SK-N-SH (cell line): Measurements from ENCODE around the gene AGT. TPM values are rescaled to one million over a fixed set of nuclear protein-coding genes. Genes with fewer than 3 reads are reported as not detected.

Source experiments
- CTCF ChIA-PET: fragments of 300-600, 350-600 bp; formaldehyde crosslinking; extraction: SDS; loops from one replicate; lab custom pipeline; 2021; lab: Yijun Ruan, JAX
- POLR2A ChIA-PET: fragments of 350-600 bp; sonication (Branson Sonifier 250); formaldehyde crosslinking; extraction: SDS; loops from one replicate; lab custom pipeline; 2020; ENCODE audit warnings: antibody characterized with exemption, inconsistent platforms; lab: Yijun Ruan, JAX
- DNase-seq: peaks from one replicate; pipeline ENCODE4 v3.0.0; 2012
- H2AFZ ChIP-seq: fragments of 200-600 bp; sonication (generic); 2 replicates; pipeline ENCODE4 v1.8.1; 2016; ENCODE audit warnings: antibody characterized with exemption, mild to moderate bottlenecking, low read depth
- H3F3A ChIP-seq: fragments of 200-600 bp; sonication (generic); replicated peaks from 2 replicates; pipeline ENCODE3; 2016; ENCODE audit warnings: antibody characterized with exemption, mild to moderate bottlenecking; ENCODE audit not compliant: insufficient read depth
- H3K27ac ChIP-seq, 2 experiments: fragments of 200-500 bp in 1 of 2; fragments of 200-600 bp in 1 of 2; sonication (Bioruptor generic) in 1 of 2; sonication (generic), shearing (Covaris generic) in 1 of 2; 2 replicates each; pipeline versions ENCODE4 v1.5.1 to v1.6.1; 2014 to 2016; ENCODE audit warnings: low read depth in 2 of 2, inconsistent platforms in 1 of 2, low read length in 1 of 2, mild to moderate bottlenecking in 1 of 2, mixed read lengths in 1 of 2
- H3K27me3 ChIP-seq: fragments of 200-600 bp; sonication (generic), shearing (Covaris generic); 2 replicates; pipeline ENCODE4 v1.6.1; 2016; ENCODE audit warnings: mixed run types; ENCODE audit not compliant: insufficient read depth
- H3K36me3 ChIP-seq, 2 experiments: fragments of 200-500 bp in 1 of 2; fragments of 200-600 bp in 1 of 2; sonication (Bioruptor generic) in 1 of 2; sonication (generic) in 1 of 2; replicated peaks in 1 of 2; 2 replicates each; pipeline versions ENCODE3 to v1.5.1; 2014 to 2016; ENCODE audit warnings: low read length in 1 of 2, mild to moderate bottlenecking in 1 of 2; ENCODE audit not compliant: insufficient read depth in 2 of 2, control insufficient read depth in 1 of 2
- H3K4me1 ChIP-seq, 2 experiments: fragments of 200-500 bp in 1 of 2; fragments of 200-600 bp in 1 of 2; sonication (Bioruptor generic) in 1 of 2; sonication (generic), shearing (Covaris generic) in 1 of 2; 2 replicates each; pipeline versions ENCODE4 v1.5.1 to v1.6.1; 2014 to 2016; ENCODE audit warnings: low read depth in 1 of 2, low read length in 1 of 2, mixed run types in 1 of 2; ENCODE audit not compliant: insufficient read depth in 2 of 2, control insufficient read depth in 1 of 2
- H3K4me2 ChIP-seq: fragments of 200-600 bp; sonication (generic), shearing (Covaris generic); 2 replicates; pipeline ENCODE4 v1.6.1; 2017; ENCODE audit warnings: mixed run types
- H3K4me3 ChIP-seq, 2 experiments: fragments of 200-500 bp in 1 of 2; fragments of 200-600 bp in 1 of 2; sonication (Bioruptor generic) in 1 of 2; sonication (generic), shearing (Covaris generic) in 1 of 2; 2 replicates each; pipeline versions ENCODE4 v1.5.1 to v1.8.1; 2014 to 2016; ENCODE audit warnings: low read depth in 2 of 2, inconsistent platforms in 1 of 2, low read length in 1 of 2, mild to moderate bottlenecking in 1 of 2, mixed read lengths in 1 of 2, moderate library complexity in 1 of 2
- H3K79me2 ChIP-seq: fragments of 200-600 bp; sonication (generic); 2 replicates; pipeline ENCODE4 v1.8.1; 2017; ENCODE audit warnings: mild to moderate bottlenecking; ENCODE audit not compliant: insufficient read depth
- H3K9ac ChIP-seq: fragments of 200-600 bp; sonication (generic); 2 replicates; pipeline ENCODE4 v1.6.1; 2017; ENCODE audit warnings: mixed run types
- H3K9me2 ChIP-seq: fragments of 200-600 bp; sonication (generic); 2 replicates; pipeline ENCODE4 v1.6.1; 2017; ENCODE audit warnings: mixed run types
- H3K9me3 ChIP-seq: fragments of 200-600 bp; sonication (generic); 2 replicates; pipeline ENCODE4 v1.6.1; 2017; ENCODE audit warnings: mixed run types, mild to moderate bottlenecking, moderate library complexity
- H4K20me1 ChIP-seq: fragments of 200-600 bp; sonication (generic); 2 replicates; pipeline ENCODE4 v1.6.1; 2017; ENCODE audit warnings: mild to moderate bottlenecking, mixed run types; ENCODE audit not compliant: insufficient read depth
- CHD2 ChIP-seq: fragments of 150-350 bp; IDR thresholded peaks from 2 replicates; pipeline ENCODE4 v1.6.1; 2018; ENCODE audit warnings: low read length; ENCODE audit not compliant: partially characterized antibody
- ELF1 ChIP-seq: IDR thresholded peaks from 2 replicates; pipeline ENCODE4 v1.4.0; 2012
- EP300 ChIP-seq, 2 experiments: IDR thresholded peaks; 2 replicates each; pipeline versions ENCODE4 v1.4.0 to v1.6.1; 2012; ENCODE audit warnings: borderline replicate concordance in 1 of 2, low read depth in 1 of 2, low read length in 1 of 2
- FOXM1 ChIP-seq: IDR thresholded peaks from 2 replicates; pipeline ENCODE4 v1.4.0; 2012; ENCODE audit warnings: low read depth, mild to moderate bottlenecking
- GABPA ChIP-seq: IDR thresholded peaks from 2 replicates; pipeline ENCODE4 v1.4.0; 2012; ENCODE audit warnings: low read depth, mild to moderate bottlenecking
- GATA2 ChIP-seq: sonication (generic); formaldehyde crosslinking; IDR thresholded peaks from 2 replicates; pipeline ENCODE4 v1.5.0; 2020; ENCODE audit warnings: mild to moderate bottlenecking, missing genetic modification reagents
- MEF2A ChIP-seq: IDR thresholded peaks from 2 replicates; pipeline ENCODE4 v1.4.0; 2012; ENCODE audit warnings: low read depth, borderline replicate concordance
- NRF1 ChIP-seq: IDR thresholded peaks from 2 replicates; pipeline ENCODE4 v1.6.1; 2012; ENCODE audit warnings: low read depth, mild to moderate bottlenecking, low read length
- POLR2AphosphoS5 ChIP-seq: IDR thresholded peaks from 2 replicates; pipeline ENCODE4 v1.6.1; 2012; ENCODE audit warnings: low read depth, low read length
- RAD21 ChIP-seq: IDR thresholded peaks from 2 replicates; pipeline ENCODE4 v1.6.1; 2012; ENCODE audit warnings: mild to moderate bottlenecking, low read length
- RCOR1 ChIP-seq: fragments of 150-350 bp; IDR thresholded peaks from 2 replicates; pipeline ENCODE4 v1.6.1; 2017; ENCODE audit warnings: antibody characterized with exemption, low read length
- RFX5 ChIP-seq: IDR thresholded peaks from 2 replicates; pipeline ENCODE4 v1.6.1; 2012; ENCODE audit warnings: mild to moderate bottlenecking, improper control_type of control experiment, low read length
- RXRA ChIP-seq: IDR thresholded peaks from 2 replicates; pipeline ENCODE4 v1.4.0; 2012; ENCODE audit warnings: low read depth, mild to moderate bottlenecking, borderline replicate concordance
- SMC3 ChIP-seq: IDR thresholded peaks from 2 replicates; pipeline ENCODE4 v1.6.1; 2012; ENCODE audit warnings: low read depth, low read length, improper control_type of control experiment
- TEAD4 ChIP-seq: IDR thresholded peaks from 2 replicates; pipeline ENCODE4 v1.4.0; 2012; ENCODE audit warnings: mild to moderate bottlenecking, borderline replicate concordance; ENCODE audit not compliant: insufficient read depth
- WGBS: methylation state at CpG from one replicate; pipeline ENCODE4 v1.1.6; 2017; ENCODE audit warnings: low lambda C conversion rate; 5-methylcytosine and 5-hydroxymethylcytosine counted together
- polyA plus RNA-seq, 3 experiments: library from polyadenylated mRNA; depleted of rRNA; stranded (reverse); fragments of >200 nt; gene quantifications; 2 replicates each; pipeline ENCODE4 v1.2.3, GENCODE V29; 2012
- TF ChIP-seq, protein P1 (sequence below): IDR thresholded peaks from 2 replicates; pipeline ENCODE4 v1.4.0; 2012; ENCODE audit warnings: low read depth, borderline replicate concordance
- TF ChIP-seq, protein P2 (sequence below): fragments of 150-350 bp; IDR thresholded peaks from 2 replicates; pipeline ENCODE4 v1.6.1; 2017; ENCODE audit warnings: antibody characterized with exemption, low read length, low read depth, borderline replicate concordance
- TF ChIP-seq, protein P3 (sequence below): IDR thresholded peaks from 2 replicates; pipeline ENCODE4 v1.4.0; 2012; ENCODE audit warnings: low read depth, borderline replicate concordance
- TF ChIP-seq, protein P4 (sequence below): IDR thresholded peaks from 2 replicates; pipeline ENCODE4 v1.4.0; 2012; ENCODE audit warnings: low read depth

The AGT gene
- polyA plus RNA-seq, 1 of the 3 experiments (the other 2 are of a cell fraction): 0.39 TPM

DNA sequence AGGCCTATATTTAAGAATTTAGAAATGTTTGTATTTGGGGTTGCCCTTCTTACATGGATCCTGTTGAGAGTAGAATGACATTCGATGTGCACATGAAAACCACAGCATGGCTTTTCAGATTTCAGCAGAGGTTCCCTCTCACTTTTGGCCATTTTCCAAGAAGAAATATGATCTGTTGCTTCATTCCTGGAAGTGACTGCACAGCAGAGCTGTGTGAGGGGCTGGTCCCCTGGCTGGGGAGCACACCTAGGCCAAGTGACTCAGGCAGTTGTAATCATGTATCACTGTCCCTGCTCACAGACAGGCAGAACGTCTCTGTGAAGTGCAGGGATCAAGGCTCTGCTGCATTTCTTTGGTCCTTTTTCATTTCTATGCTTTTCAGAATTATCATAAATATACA is 32.3 kb downstream of the AGT start (continued):
- TF ChIP-seq TEAD4 (no peak), ELF1 (no peak), FOXM1 (no peak), NRF1 (no peak), RFX5 (no peak), SMC3 (no peak)
- TF ChIP-seq, protein P1, sequence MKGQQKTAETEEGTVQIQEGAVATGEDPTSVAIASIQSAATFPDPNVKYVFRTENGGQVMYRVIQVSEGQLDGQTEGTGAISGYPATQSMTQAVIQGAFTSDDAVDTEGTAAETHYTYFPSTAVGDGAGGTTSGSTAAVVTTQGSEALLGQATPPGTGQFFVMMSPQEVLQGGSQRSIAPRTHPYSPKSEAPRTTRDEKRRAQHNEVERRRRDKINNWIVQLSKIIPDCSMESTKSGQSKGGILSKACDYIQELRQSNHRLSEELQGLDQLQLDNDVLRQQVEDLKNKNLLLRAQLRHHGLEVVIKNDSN: no peak
- TF ChIP-seq, protein P2, sequence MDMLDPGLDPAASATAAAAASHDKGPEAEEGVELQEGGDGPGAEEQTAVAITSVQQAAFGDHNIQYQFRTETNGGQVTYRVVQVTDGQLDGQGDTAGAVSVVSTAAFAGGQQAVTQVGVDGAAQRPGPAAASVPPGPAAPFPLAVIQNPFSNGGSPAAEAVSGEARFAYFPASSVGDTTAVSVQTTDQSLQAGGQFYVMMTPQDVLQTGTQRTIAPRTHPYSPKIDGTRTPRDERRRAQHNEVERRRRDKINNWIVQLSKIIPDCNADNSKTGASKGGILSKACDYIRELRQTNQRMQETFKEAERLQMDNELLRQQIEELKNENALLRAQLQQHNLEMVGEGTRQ: no peak

DNA sequence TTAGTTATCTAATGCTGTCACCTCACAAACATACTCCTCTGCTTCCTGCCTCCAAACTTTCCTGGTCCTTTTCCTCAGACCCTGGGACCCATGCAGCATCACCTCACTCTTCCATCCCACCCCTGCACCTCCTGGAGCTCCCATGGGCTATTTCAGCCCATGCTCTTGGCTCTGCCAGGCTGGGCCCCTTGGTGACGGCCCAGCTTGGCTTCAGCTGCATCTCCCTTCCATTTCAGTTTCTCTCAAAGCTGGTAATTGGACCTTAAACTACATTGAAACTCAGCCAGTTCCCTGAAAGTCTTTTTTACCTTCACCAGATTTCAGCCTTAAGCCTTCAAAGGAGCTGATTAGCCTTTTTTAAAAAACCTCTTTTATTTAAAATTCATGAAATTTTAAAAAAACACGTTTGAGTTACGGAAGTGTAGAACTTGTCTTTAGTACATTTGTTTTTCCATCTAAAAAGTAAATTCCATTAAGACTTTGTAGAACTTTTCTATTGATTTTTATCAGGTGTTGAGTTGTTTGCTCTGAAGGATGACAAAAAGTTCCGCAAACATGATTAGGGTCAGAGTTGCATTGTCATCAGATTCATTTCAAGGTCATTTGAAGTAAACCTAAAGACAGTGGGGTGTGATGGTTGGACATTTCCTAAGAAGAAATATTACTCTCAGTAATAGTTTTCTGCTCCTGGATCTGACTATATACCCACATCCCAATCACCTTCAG is 33.5 kb downstream of the AGT start:
- POLR2A ChIA-PET: no interaction called here
- Histone ChIP-seq H3K27me3 (no peaks in the 10 kb centered on the region), H3K27ac (peak overlapping the region in 1 of 2 experiments; percentile 77; a peak in 2 of 4 replicates), H3K4me1 (peaks cover 17 to 27% of the 10 kb centered on the region in 2 experiments), H3K79me2 (no peaks in the 10 kb centered on the region), H3F3A (peaks cover 10% of the 10 kb centered on the region), H4K20me1 (peaks cover 4% of the 10 kb centered on the region; the same call in 1 of the 2 replicates), H3K9ac (no peak overlapping the region), H3K4me3 (no peak overlapping the region), H2AFZ (no peak overlapping the region), H3K4me2 (no peak overlapping the region), H3K9me3 (no peaks in the 10 kb centered on the region), H3K36me3 (peaks cover 62 to 89% of the 10 kb centered on the region in 2 experiments), H3K9me2 (no peaks in the 10 kb centered on the region)
- DNase-seq: no peak
- CTCF ChIA-PET: interaction anchor here (1.1 kb wide), 1 partner anchor 38 kb away, joined by 3 read pairs; the partner anchor contains the start of gene COG2
- TF ChIP-seq SMC3 (no peak), POLR2AphosphoS5 (no peak), NRF1 (no peak), GABPA (no peak), EP300 (IDR thresholded peaks at IDR 0.05; ENCODE audit: borderline replicate concordance in 1 of 2, low read depth in 1 of 2, low read length in 1 of 2) (no peak), RXRA (no peak), RCOR1 (no peak), MEF2A (no peak), GATA2 (CRISPR knock-in tag) (no peak), CHD2 (no peak), TEAD4 (no peak), RAD21 (no peak)
- TF ChIP-seq, protein P3, sequence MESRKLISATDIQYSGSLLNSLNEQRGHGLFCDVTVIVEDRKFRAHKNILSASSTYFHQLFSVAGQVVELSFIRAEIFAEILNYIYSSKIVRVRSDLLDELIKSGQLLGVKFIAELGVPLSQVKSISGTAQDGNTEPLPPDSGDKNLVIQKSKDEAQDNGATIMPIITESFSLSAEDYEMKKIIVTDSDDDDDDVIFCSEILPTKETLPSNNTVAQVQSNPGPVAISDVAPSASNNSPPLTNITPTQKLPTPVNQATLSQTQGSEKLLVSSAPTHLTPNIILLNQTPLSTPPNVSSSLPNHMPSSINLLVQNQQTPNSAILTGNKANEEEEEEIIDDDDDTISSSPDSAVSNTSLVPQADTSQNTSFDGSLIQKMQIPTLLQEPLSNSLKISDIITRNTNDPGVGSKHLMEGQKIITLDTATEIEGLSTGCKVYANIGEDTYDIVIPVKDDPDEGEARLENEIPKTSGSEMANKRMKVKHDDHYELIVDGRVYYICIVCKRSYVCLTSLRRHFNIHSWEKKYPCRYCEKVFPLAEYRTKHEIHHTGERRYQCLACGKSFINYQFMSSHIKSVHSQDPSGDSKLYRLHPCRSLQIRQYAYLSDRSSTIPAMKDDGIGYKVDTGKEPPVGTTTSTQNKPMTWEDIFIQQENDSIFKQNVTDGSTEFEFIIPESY: no peak
- TF ChIP-seq, protein P4, sequence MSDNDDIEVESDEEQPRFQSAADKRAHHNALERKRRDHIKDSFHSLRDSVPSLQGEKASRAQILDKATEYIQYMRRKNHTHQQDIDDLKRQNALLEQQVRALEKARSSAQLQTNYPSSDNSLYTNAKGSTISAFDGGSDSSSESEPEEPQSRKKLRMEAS: no peak
- TF ChIP-seq, protein P1: no peak
- 59% methylated on average over 4 of the region's 4 CpGs for WGBS
